NCI-H1930 (cell line): ENCODE measurements around the gene B3GALT6.

ENCODE experiments used
- DNase-seq, 2 experiments: peaks; one replicate each; lab custom pipeline; 2025; lab: John Stamatoyannopoulos, UW

The B3GALT6 gene

GRCh38 chr1:1202831-1203560 lies 29.0 kb upstream of the B3GALT6 start:
- no peak for DNase-seq

- no peak for DNase-seq
Measured at GRCh38 chr1:1203561-1204424, 28.2 kb upstream of the B3GALT6 start.

GRCh38 chr1:1204425-1204920 lies 27.6 kb upstream of the B3GALT6 start:
- DNase-seq = no peak

GRCh38 chr1:1204998-1205768 lies 26.9 kb upstream of the B3GALT6 start:
- DNase-seq = no peak

DNA sequence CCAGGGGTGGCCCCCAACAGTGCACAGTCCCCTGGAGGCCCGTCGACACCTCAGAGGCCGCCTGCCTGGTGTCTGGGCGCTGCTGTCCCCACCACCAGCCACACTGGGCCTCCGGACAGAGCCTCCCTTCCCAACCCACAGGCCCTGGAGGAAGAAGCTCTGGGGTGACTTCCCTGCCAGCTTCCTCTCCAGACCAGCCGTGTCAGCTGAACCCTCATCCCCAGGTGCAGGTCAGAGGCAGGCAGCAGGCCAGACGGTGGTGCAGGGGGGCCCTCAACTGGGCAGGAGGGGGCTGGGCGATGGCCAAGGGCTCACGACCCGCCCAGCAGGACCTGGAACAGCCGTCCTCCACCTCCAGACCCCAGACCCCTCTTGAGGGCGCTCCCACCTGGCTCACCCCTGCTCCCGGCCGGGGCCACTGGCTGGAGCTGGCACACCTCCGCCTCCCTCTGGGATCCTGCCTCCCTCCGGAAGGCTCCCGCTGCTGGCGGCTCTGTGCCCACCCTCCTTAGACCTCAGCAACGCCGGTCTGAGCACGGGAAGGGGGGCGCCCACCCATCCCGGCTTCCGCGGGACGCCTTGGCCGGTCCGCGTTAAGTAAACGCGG lies 26.2 kb upstream of the B3GALT6 start:
- DNase-seq = no peak

DNA sequence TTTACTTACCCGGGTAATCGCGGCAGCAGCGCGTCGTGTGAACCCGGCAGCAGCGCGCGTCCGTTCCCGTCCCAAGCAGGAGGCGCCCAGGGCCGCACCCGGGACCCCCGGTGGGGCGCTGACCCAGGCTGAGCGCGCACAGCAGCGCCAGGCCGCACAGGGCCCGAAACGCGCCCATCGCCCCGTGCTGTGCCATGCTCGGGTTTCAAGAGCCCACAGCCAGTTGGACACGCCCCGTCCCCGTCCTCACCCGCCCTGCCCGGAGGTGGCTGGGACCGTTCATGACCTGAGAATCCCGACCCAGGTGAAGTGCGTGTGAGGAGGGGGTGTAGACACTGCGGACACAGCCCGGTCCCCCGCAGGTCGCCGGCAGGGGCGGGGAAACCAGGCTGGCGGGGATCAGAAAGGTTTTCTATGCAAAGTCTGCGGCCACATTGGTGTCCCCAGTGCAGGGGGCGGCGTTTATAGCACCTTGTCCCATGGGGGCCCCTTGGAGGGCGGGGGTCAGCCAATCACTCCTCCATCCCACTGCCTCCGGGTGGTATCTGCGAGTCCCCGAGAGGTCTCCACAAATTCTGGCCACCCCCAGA lies 25.6 kb upstream of the B3GALT6 start, which contains the start of gene TNFRSF18:
Gene TNFRSF18, minus strand, starts transcription at position 217 of the 590 bp plus-strand sequence. Its CDS starts 21 bp downstream, at position 196.
- DNase-seq = no peak

DNA sequence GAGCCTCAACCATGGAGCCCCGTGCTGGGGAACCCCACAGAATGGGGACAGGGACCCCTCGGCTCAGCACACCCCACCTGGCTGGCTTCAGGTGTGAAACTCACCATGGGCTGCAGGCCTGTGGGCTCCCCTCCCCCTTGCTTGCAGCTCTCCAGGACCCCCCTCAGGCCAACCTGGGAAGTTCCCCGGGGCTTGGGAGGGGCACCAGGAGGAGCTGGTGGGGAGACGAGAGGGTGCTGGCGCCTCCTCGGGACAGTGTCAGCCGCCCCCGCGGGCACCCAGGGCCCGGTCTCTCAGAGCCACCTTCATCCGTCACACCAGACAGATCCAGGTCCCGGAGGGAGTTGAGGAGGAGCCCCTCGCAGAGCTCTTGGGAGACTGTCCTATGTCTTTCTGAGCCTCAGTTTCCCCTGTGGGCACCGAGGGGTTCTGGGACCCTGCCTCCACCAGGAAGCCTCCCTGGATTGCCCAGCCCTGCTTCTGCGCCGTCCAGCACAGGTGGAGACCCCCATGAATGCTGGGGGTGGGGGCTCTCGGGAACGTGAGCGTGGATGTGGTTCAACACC lies 25.0 kb upstream of the B3GALT6 start:
- no peak for DNase-seq

GRCh38 chr1:1207571-1207892 lies 24.5 kb upstream of the B3GALT6 start:
- no peak for DNase-seq

- no peak for DNase-seq
Measured at GRCh38 chr1:1208713-1209433, 23.2 kb upstream of the B3GALT6 start.

GRCh38 chr1:1210726-1211540 lies 21.1 kb upstream of the B3GALT6 start:
- no peak for DNase-seq

- DNase-seq = no peak
Measured at GRCh38 chr1:1211541-1212441, 20.2 kb upstream of the B3GALT6 start.

- no peak for DNase-seq
Measured at GRCh38 chr1:1212780-1213344, 19.2 kb upstream of the B3GALT6 start.

GRCh38 chr1:1213345-1214265 lies 18.4 kb upstream of the B3GALT6 start, which contains the start of gene TNFRSF4:
TSS of gene TNFRSF4 (minus strand) at chr1:1214153. CDS start at chr1:1214127, 26 bp downstream.
- no peak for DNase-seq

- DNase-seq = no peak
Measured at GRCh38 chr1:1215080-1215676, 16.9 kb upstream of the B3GALT6 start.

GRCh38 chr1:1215881-1216605 lies 16.0 kb upstream of the B3GALT6 start:
- no peak for DNase-seq
